ENCODE data around the gene ZXDC. TPM values are rescaled to one million over a fixed set of nuclear protein-coding genes. Genes with fewer than 3 reads are reported as not detected.

Gene ZXDC
- total RNA-seq, 1 experiment from 2014 or later = 28.3 TPM

- Histone ChIP-seq H2AFZ (ENCODE audit: low read length) (no peak overlapping the region), H3K9ac (ENCODE audit: extremely low read depth, insufficient read length, low read length) (peak overlapping the region; percentile 80), H3T11ph (ENCODE audit: low read length) (no peak overlapping the region), H2BK20ac (ENCODE audit: low read depth, low read length, poor library complexity, severe bottlenecking) (no peak overlapping the region), H4K20me1 (ENCODE audit: control insufficient read depth, insufficient read depth, insufficient read length) (no peaks in the 10 kb centered on the region), H3K14ac (ENCODE audit: insufficient read depth, low read length) (peak overlapping the region; percentile 77), H3K79me2 (ENCODE audit: insufficient read depth, low read length) (peaks cover 9% of the 10 kb centered on the region; the same call in 1 of the 2 replicates), H3K56ac (ENCODE audit: insufficient read length, low read depth, low read length) (no peak overlapping the region), H3K23me2 (ENCODE audit: insufficient read length, low read depth, low read length, poor library complexity, severe bottlenecking) (peaks cover 13% of the 10 kb centered on the region), H3K23ac (ENCODE audit: insufficient read length, low read depth, low read length) (no peak overlapping the region), H2AK5ac (ENCODE audit: insufficient read length, low read length) (no peak overlapping the region), H3K4me1 (ENCODE audit: insufficient read depth, low read length) (peaks cover 9% of the 10 kb centered on the region; the same call in 1 of the 2 replicates), H3K9me3 (ENCODE audit: control insufficient read depth, low read depth, low read length) (no peaks in the 10 kb centered on the region), H4K91ac (ENCODE audit: insufficient read length, low read depth, low read length) (no peak overlapping the region), H4K5ac (ENCODE audit: insufficient read length, low read depth, low read length) (no peak overlapping the region), H2BK5ac (ENCODE audit: insufficient read length, low read length) (no peak overlapping the region), H3K79me1 (ENCODE audit: insufficient read depth, low read depth, low read length, poor library complexity, severe bottlenecking) (no peaks in the 10 kb centered on the region), H3K27me3 (ENCODE audit: insufficient read depth, low read length) (no peaks in the 10 kb centered on the region), H2BK15ac (ENCODE audit: low read depth, low read length) (no peak overlapping the region), H3K18ac (ENCODE audit: insufficient read length, low read depth, low read length) (peak overlapping the region; percentile 83), H3K4ac (ENCODE audit: low read depth, low read length) (no peak overlapping the region), H3K27ac (ENCODE audit: insufficient read length, low read depth, low read length) (no peak overlapping the region), H3K4me2 (ENCODE audit: insufficient read depth, insufficient read length, low read length) (peak overlapping the region; percentile 79), H2BK12ac (ENCODE audit: insufficient read length, low read depth, low read length) (no peak overlapping the region), H4K8ac (replicated peaks; ENCODE audit: insufficient read length, low read depth, low read length) (no peak overlapping the region), H2BK120ac (ENCODE audit: low read depth, low read length, poor library complexity, severe bottlenecking) (no peak overlapping the region)
- Mint-ChIP-seq H3K4me1 (peaks cover 31 to 36% of the 10 kb centered on the region in 2 experiments), H3K27ac (peak overlapping the region; percentile 41 to 90 (median 49); a peak in 5 of 7 replicates), H3K27me3 (ENCODE audit: low read depth) (peaks cover 2% of the 10 kb centered on the region; the same call in 1 of the 2 replicates), H3K9me3 (no peaks in the 10 kb centered on the region; a peak in 1 of 5 replicates), H3K4me3 (peak overlapping the region; percentile 74 to 80), H3K36me3 (ENCODE audit: insufficient read depth in 1 of 3, low read depth in 3 of 3) (peaks cover 4 to 11% (median 10%) of the 10 kb centered on the region in 3 experiments)
- WGBS (ENCODE audit: extremely low coverage, insufficient read length, low lambda C conversion rate) = no CpG with 5 or more reads among the region's 66 CpGs
- TF ChIP-seq, protein P1, sequence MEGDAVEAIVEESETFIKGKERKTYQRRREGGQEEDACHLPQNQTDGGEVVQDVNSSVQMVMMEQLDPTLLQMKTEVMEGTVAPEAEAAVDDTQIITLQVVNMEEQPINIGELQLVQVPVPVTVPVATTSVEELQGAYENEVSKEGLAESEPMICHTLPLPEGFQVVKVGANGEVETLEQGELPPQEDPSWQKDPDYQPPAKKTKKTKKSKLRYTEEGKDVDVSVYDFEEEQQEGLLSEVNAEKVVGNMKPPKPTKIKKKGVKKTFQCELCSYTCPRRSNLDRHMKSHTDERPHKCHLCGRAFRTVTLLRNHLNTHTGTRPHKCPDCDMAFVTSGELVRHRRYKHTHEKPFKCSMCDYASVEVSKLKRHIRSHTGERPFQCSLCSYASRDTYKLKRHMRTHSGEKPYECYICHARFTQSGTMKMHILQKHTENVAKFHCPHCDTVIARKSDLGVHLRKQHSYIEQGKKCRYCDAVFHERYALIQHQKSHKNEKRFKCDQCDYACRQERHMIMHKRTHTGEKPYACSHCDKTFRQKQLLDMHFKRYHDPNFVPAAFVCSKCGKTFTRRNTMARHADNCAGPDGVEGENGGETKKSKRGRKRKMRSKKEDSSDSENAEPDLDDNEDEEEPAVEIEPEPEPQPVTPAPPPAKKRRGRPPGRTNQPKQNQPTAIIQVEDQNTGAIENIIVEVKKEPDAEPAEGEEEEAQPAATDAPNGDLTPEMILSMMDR (conservative IDR thresholded peaks at IDR 0.05) = no peak
- DNase-seq = peak; percentile 63
These were observed 722 bp upstream of the ZXDC start for GRCh38 chr3:126476166-126477060.
